Fibroblast of the conjunctiva (primary cell): ENCODE results near the gene TENT4A.

ENCODE experiments used
- DNase-seq: peaks from one replicate; pipeline ENCODE4 v3.0.0-alpha.2; 2010; ENCODE audit warnings: low read depth

TENT4A gene

DNA sequence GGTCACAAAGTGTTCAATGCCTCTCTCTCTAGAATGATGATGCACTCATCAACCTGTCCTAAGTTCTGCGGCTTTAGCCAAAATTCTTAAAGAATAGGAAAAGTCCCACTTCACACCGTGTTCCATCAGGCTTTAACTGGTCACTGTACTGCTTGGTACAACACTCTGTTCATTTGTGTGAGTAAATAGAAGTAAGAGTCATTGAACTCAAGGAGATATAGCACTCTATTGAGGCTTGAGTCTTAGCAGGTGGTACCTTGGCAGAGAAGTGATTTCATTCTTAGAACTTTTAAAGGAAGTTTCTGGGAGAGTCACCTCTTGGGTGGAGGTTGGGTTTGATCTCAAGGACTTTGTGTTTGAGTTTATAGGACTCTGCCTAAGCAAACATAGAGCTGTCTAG lies 92.6 kb downstream of the TENT4A start:
- no peak for DNase-seq
